HUES6 (cell line): ENCODE results near the gene ZSCAN26.

Experiments used
- H3K27ac ChIP-seq: 2 replicates; pipeline ENCODE4 v1.7.0; 2013; ENCODE audit warnings: low read depth, mild to moderate bottlenecking, low read length, inconsistent platforms
- H3K27me3 ChIP-seq: 2 replicates; pipeline ENCODE4 v1.6.1; 2013; ENCODE audit warnings: low read length; ENCODE audit not compliant: control insufficient read depth, insufficient read depth
- H3K36me3 ChIP-seq: 2 replicates; pipeline ENCODE4 v1.6.1; 2013; ENCODE audit warnings: low read length; ENCODE audit not compliant: control insufficient read depth, insufficient read depth
- H3K4me1 ChIP-seq: 2 replicates; pipeline ENCODE4 v1.6.1; 2013; ENCODE audit warnings: low read length; ENCODE audit not compliant: control insufficient read depth, insufficient read depth
- H3K4me3 ChIP-seq: 2 replicates; pipeline ENCODE4 v1.5.1; 2013; ENCODE audit warnings: low read depth, low read length
- H3K9ac ChIP-seq: one replicate; pipeline ENCODE4 v1.6.1; 2013; ENCODE audit warnings: mild to moderate bottlenecking, low read length
- H3K9me3 ChIP-seq: 2 replicates; pipeline ENCODE4 v1.6.1; 2013; ENCODE audit warnings: low read depth, low read length; ENCODE audit not compliant: control insufficient read depth, insufficient read depth

The ZSCAN26 gene

GRCh38 chr6:28266962-28267694 lies at the start of gene ZSCAN26:
TSS of gene ZSCAN26 (plus strand) at chr6:28267143. CDS start at chr6:28271920, 4,777 bp downstream.
- H3K9me3 ChIP-seq, result no peaks in the 10 kb centered on the region
- H3K27ac ChIP-seq, result no peak within 1 kb of the TSS
- peaks cover 4% of the 10 kb centered on the region for H3K36me3 ChIP-seq
- peak within 1 kb of the TSS; percentile 79 for H3K9ac ChIP-seq
- H3K4me1 ChIP-seq, result 0 out of 2 replicates have a peak, but pooled peaks cover 3% of the 10 kb centered on the region
- peak within 1 kb of the TSS; percentile 84 for H3K4me3 ChIP-seq
- H3K27me3 ChIP-seq, result no peaks in the 10 kb centered on the region; the same call in 1 of the 2 replicates

GRCh38 chr6:28217890-28218289 lies 49.1 kb upstream of the ZSCAN26 start:
- peaks cover 17% of the 10 kb centered on the region for H3K4me1 ChIP-seq
- H3K9ac ChIP-seq, result no peak overlapping the region
- peak overlapping the region; percentile 57 for H3K4me3 ChIP-seq
- H3K36me3 ChIP-seq, result no peaks in the 10 kb centered on the region
- H3K9me3 ChIP-seq, result no peaks in the 10 kb centered on the region
- no peak overlapping the region for H3K27ac ChIP-seq
- peaks cover 39% of the 10 kb centered on the region for H3K27me3 ChIP-seq

GRCh38 chr6:28218312-28219248 lies 48.4 kb upstream of the ZSCAN26 start:
- no peak overlapping the region for H3K27ac ChIP-seq
- H3K36me3 ChIP-seq, result no peaks in the 10 kb centered on the region
- no peaks in the 10 kb centered on the region for H3K9me3 ChIP-seq
- peak overlapping the region; percentile 69 for H3K9ac ChIP-seq
- peak overlapping the region; percentile 57 for H3K4me3 ChIP-seq
- peaks cover 46% of the 10 kb centered on the region for H3K27me3 ChIP-seq
- H3K4me1 ChIP-seq, result peaks cover 17% of the 10 kb centered on the region

GRCh38 chr6:28220257-28221133 lies 46.4 kb upstream of the ZSCAN26 start:
- no peak overlapping the region for H3K4me3 ChIP-seq
- no peak overlapping the region for H3K9ac ChIP-seq
- no peaks in the 10 kb centered on the region for H3K9me3 ChIP-seq
- H3K27me3 ChIP-seq, result peaks cover 57% of the 10 kb centered on the region
- no peaks in the 10 kb centered on the region for H3K36me3 ChIP-seq
- H3K4me1 ChIP-seq, result peaks cover 10% of the 10 kb centered on the region
- H3K27ac ChIP-seq, result no peak overlapping the region

DNA sequence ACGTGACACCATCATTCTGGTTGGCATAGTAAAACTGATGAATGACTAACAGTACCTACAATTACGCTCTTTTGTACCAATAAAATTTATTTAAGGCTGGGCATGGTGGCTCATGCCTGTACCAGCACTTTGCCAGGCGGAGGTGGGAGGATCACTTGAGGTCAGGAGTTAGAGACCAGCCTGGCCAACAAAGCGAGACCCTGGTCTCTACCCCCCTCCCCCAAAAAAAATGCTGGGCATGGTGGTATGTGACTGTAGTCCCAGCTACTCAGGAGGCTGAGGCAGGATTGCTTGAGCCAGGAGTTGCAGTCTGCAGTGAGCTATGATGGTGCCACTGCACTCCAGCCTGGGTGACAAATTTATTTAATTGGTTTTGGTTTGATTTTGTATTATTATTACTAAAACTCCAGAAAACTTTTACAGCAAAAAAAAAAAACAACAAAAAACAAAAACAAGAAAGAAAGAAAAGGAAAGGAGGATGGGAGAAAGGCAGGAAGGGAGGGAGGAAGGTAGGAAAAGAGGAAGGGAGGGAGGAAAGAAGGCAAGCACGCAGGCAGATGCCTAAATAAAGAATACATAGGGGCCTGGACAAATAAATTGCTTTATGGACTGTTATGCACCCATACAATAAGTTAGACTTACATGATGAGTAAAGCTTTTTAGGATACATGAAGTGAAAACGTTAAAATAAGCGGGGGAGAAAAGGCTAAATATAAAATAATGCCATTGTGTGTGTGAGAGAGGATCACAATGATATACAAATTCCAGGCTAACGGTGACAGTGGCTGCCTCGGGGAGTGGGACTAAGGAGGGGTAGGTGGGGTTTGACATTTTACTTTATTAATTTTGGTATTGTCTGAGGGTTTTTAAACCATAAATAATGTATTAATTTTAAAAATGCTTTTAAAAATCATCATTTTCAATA lies 42.5 kb upstream of the ZSCAN26 start:
- Histone ChIP-seq H3K4me1 (no peaks in the 10 kb centered on the region), H3K36me3 (peaks cover 25% of the 10 kb centered on the region), H3K9ac (peak overlapping the region; percentile 81), H3K4me3 (peak overlapping the region; percentile 93), H3K9me3 (no peaks in the 10 kb centered on the region), H3K27ac (no peak overlapping the region; the same call in 1 of the 2 replicates), H3K27me3 (peaks cover 51% of the 10 kb centered on the region)

DNA sequence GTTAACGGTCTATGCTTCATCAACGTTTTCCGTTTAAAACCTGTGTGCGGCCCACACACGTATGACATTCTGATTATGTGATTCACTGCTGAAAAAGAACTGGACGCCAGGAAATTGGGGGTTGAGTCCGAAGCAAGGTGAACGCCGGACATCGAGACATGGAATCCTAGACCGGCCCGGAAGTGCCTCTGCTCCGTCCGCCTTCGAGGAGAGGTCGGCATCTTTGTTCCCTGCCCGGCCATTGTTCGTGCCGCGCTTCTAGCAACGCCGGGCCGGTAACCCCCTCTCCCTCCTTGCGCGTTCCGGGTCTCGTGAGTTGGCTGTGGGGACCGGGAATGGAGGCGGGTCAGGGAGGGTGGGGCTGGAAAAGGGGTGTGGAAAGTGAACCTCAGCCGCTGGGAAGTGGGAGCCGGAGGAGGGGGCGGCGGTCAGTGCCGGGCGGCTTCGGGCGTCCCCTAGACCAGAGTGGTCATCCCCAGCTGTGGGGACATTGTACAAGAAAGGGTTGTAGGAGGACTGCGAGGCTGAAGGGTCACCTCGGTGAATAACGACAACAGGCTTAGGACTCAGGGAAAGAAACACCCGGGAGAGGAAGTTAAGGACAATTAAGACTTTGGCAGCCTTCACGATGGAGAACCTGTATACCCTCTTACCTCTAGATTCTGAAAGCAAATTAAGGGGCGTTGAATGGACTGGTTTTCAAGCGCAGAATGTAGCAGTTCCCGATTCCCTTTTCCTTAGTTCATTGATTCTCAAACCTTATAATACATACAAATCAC lies 41.7 kb upstream of the ZSCAN26 start, which contains the start of gene ZSCAN9:
TSS of gene ZSCAN9 (plus strand) at position 220 of the 779 bp plus-strand sequence. CDS start 1,810 bp downstream, outside the sequence.
- H3K4me1 ChIP-seq, result no peaks in the 10 kb centered on the region
- peaks cover 31% of the 10 kb centered on the region for H3K36me3 ChIP-seq
- H3K4me3 ChIP-seq, result peak within 1 kb of the TSS; percentile 93
- no peaks in the 10 kb centered on the region for H3K9me3 ChIP-seq
- H3K9ac ChIP-seq, result peak within 1 kb of the TSS; percentile 81
- peaks cover 43% of the 10 kb centered on the region for H3K27me3 ChIP-seq
- H3K27ac ChIP-seq, result no peak within 1 kb of the TSS; the same call in 1 of the 2 replicates

DNA sequence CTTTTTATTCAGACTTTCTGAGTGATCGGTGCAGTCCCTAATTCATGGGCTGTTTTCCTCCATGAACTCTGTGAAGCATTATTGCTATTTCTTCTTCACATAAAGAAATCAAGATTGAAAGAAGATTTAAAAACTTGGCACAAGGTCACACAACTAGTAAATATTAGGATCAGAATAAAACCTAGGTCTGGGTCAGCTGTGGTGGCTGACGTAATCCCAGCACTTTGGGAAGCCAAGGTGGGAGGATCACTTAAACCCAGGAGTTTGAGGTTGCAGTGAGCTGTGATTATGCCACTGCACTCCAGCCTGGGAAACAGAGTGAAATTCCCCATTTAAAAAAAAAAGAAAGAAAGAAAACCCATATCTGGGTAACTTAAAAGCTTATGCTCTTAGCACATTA lies 40.5 kb upstream of the ZSCAN26 start:
- Histone ChIP-seq H3K27me3 (peaks cover 30% of the 10 kb centered on the region), H3K4me3 (peak overlapping the region; percentile 93), H3K4me1 (no peaks in the 10 kb centered on the region), H3K36me3 (peaks cover 43% of the 10 kb centered on the region), H3K9ac (no peak overlapping the region), H3K27ac (no peak overlapping the region), H3K9me3 (no peaks in the 10 kb centered on the region)

DNA sequence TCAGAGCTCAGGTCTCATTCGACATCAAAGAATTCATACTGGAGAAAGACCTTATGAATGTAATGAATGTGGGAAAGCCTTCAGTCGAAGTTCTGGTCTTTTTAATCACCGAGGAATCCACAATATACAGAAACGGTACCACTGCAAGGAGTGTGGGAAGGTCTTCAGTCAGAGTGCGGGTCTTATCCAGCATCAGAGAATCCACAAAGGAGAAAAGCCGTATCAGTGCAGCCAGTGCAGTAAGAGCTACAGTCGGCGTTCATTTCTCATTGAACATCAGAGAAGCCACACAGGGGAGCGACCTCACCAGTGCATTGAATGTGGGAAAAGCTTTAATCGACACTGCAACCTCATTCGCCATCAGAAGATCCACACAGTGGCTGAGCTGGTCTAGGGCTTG lies 34.2 kb upstream of the ZSCAN26 start:
- Histone ChIP-seq H3K9me3 (no peaks in the 10 kb centered on the region), H3K27me3 (no peaks in the 10 kb centered on the region), H3K9ac (no peak overlapping the region), H3K4me1 (peaks cover 6% of the 10 kb centered on the region; the same call in 1 of the 2 replicates), H3K36me3 (peaks cover 60% of the 10 kb centered on the region), H3K27ac (no peak overlapping the region), H3K4me3 (no peak overlapping the region)

DNA sequence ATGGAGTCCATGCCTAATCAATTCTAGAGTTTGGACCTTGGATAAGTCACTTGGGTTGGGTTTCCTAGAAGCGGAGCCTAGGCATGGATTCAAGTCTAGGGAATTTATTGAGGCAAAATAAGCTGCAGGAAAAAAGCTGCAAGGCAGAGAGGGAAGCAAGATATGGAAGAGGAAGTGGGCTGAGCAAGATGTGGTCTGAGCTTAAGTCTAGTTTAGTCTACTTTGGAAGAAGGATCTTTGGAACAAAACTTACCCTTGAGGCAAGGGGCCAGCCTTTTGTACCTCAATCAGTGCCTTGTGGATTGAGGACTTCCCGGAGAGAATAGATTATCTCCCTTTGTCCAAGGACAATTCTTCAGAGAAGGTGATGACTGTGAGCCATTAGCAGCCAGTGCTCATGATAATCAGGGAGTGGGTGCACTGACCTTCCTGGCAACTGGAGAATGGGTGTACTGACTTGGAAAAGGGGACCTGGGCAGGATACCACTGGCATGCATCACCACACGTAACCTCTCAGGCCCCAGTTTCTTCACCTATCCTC lies 31.0 kb upstream of the ZSCAN26 start:
- no peak overlapping the region for H3K4me3 ChIP-seq
- H3K4me1 ChIP-seq, result peaks cover 6% of the 10 kb centered on the region; the same call in 1 of the 2 replicates
- H3K27me3 ChIP-seq, result no peaks in the 10 kb centered on the region
- H3K9ac ChIP-seq, result no peak overlapping the region
- H3K27ac ChIP-seq, result no peak overlapping the region
- peaks cover 38% of the 10 kb centered on the region for H3K36me3 ChIP-seq
- H3K9me3 ChIP-seq, result no peaks in the 10 kb centered on the region
